HG02970 (cell line): ENCODE results near the gene ZNF776.
"Not testable (repeated sequence)": the region's sequence is repeated elsewhere in the genome, so short reads cannot be mapped to it uniquely, and the experiment has no call there.

Source experiments
- ATAC-seq: cut with Tn5 transposase; IDR thresholded peaks from one replicate; pipeline ENCODE4 v1.9.1; 2021; ENCODE audit warnings: mild to moderate bottlenecking, moderate library complexity, moderate number of reproducible peaks; ENCODE audit not compliant: unreplicated experiment, low FRiP score

Gene ZNF776

GRCh38 chr19:57776764-57777296, 30.2 kb downstream of the ZNF776 start:
- ATAC-seq: no peak

- no peak for ATAC-seq
Observed at GRCh38 chr19:57778336-57778735, 31.7 kb downstream of the ZNF776 start.

- ATAC-seq: no peak
Observed at GRCh38 chr19:57779220-57779845, 32.7 kb downstream of the ZNF776 start.

DNA sequence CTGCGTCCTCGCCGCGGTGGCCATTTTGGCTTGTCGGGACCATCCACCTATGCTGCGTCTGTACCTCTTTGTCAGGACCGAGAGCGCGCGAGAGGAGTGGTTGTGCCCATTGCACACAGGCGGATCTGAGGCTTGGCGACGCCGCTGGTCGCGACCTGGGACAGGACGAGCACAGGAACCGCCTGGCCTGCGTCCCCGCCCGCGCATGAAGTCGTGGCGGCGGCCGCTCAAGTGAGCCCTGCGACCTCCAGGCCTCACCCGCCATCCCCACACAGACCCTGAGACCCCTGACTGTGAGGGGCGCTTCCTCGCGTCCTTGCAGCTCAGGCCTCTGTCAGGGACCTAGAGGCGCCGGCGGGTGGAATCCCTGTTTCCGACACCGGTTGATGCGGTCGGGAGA, 39.7 kb downstream of the ZNF776 start:
- no peak for ATAC-seq

GRCh38 chr19:57786906-57787305, 40.3 kb downstream of the ZNF776 start:
- ATAC-seq: no peak

GRCh38 chr19:57788114-57788692, 41.6 kb downstream of the ZNF776 start:
- no peak for ATAC-seq

- no peak for ATAC-seq
Observed at GRCh38 chr19:57789288-57789687, 42.7 kb downstream of the ZNF776 start.

- ATAC-seq: not testable (repeated sequence)
Observed at GRCh38 chr19:57796580-57796979, 50.0 kb downstream of the ZNF776 start.

DNA sequence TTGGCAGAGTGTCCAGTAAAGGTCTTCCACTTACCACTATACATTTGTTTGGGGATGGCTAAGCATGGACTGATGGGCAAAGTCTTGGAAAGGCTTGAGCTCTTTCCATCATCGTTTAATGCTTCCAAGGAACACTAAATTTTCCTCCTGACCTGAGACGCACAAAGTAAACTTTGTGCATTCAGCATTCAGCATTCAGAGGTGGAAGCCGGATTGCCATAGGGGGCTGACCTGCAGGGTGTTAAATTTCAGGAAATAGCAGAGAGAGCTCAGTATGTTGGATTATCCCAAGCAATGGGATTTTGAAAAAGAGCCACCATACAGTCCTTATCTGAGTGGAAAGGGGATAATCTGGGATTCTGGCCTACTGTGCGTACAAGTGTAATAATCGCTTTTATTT, 54.1 kb downstream of the ZNF776 start:
- ATAC-seq: no peak

DNA sequence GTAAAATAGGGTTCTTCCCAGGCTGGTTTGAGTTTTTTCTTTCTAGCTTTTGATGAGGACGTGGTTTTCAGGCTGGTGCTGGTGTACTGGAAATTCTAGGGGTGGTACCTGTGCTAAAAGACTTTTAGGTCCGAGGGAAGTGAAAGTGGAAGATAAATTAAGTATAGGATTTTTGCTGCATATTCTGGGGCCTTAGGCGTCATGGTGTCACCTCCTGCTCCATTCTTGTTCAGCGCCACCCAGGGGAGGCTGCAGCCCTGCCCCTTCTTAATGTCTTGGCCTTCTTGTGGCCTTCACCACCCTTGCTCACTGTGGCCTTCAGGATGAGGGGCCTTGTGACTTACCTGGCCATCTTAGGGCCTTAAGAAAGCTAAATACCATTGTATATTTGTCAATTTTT, 55.7 kb downstream of the ZNF776 start:
- no peak for ATAC-seq

- no peak for ATAC-seq
Observed at GRCh38 chr19:57803265-57803593, 56.6 kb downstream of the ZNF776 start.

DNA sequence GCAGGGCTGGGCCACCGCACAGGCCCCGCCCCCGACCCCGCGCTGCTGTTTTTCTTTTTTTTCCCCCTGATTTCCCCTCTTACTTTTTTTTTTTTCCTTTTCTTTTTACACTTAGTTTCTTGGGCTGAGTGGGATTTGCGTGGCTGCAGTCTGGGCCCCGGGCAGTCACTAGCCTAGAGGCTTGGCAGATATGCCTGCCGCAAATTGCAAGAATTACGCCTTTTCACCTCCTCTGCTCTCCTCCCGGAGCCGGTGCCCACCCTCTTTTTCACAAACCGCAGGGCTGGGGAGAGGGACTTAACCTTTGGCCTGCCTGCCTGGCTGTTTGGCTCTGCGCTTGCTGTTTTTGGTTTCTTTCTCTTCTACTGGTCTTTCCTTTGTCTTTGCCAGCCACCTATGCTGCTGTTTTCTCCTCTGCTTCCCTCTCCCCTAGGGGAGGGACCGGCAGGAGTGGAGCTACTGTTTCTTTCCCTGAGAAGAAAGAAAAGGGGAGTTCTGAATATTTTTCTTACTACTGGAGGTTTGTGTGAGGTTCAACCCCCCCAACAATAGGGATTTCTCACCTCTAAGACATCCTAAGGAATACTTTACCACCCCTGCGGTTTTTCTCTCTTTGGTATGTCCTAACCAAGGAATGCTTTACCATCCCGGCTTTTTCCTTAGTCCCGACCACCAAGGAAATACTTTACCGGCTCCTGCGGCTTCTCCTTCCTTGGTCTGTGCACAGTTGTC, 57.1 kb downstream of the ZNF776 start:
- ATAC-seq: no peak

DNA sequence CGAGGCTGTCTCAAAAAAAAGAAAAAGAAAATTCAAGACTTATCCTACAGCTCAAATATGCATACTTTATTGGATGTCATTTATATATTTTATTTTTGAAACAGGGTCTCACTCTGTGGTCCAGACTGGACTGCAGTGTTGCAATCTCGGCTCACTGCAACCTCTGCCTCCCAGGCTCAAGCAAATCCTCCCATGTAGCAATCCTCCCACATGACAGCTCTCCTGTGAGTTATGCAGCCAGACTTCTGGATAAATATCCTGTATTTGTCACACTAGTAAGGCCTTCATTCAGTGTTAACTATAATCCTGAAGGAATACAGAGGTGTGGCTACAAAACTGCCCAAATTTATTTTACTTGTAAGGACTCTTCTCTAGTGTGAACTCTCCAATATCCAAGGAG, 60.9 kb downstream of the ZNF776 start:
- ATAC-seq: no peak
